Chondrocyte (in vitro differentiated cells): ENCODE measurements around the gene KCNJ5. TPM values are rescaled to one million over a fixed set of nuclear protein-coding genes. Genes with fewer than 3 reads are reported as not detected.

Source experiments
- DNase-seq: peaks from one replicate; pipeline ENCODE4 v3.0.0; 2021; ENCODE audit warnings: mixed read lengths, low spot score
- H3K27ac Mint-ChIP-seq: one replicate; pipeline ENCODE4 v1.8.0; 2021; ENCODE audit warnings: mild to moderate bottlenecking, moderate library complexity, mixed read lengths; ENCODE audit not compliant: unreplicated experiment
- H3K27me3 Mint-ChIP-seq: 2 replicates; pipeline ENCODE4 v1.8.0; 2021; ENCODE audit warnings: low read depth, mixed read lengths
- H3K36me3 Mint-ChIP-seq: 2 replicates; pipeline ENCODE4 v1.8.0; 2021; ENCODE audit warnings: low read depth, mixed read lengths
- H3K4me1 Mint-ChIP-seq: 2 replicates; pipeline ENCODE4 v1.8.0; 2021; ENCODE audit warnings: low read depth, mild to moderate bottlenecking, mixed read lengths
- H3K4me3 Mint-ChIP-seq: one replicate; pipeline ENCODE4 v1.8.0; 2021; ENCODE audit warnings: mild to moderate bottlenecking, moderate library complexity, mixed read lengths; ENCODE audit not compliant: unreplicated experiment
- H3K9me3 Mint-ChIP-seq: 2 replicates; pipeline ENCODE4 v1.8.0; 2021; ENCODE audit warnings: low read depth, mixed read lengths
- total RNA-seq: library from RNA; stranded (reverse); gene quantifications from 3 replicates; pipeline ENCODE4 v1.2.1, GENCODE V29; 2021
- TF ChIP-seq, protein P1 (sequence below): fragments of 200-600 bp; sonication (generic); IDR thresholded peaks from 2 replicates; pipeline ENCODE4 v1.5.0; 2021; ENCODE audit warnings: antibody characterized with exemption, mild to moderate bottlenecking, moderate library complexity

KCNJ5 gene
- total RNA-seq, 1 donor from 2014 or later, result 0.15 TPM

DNA sequence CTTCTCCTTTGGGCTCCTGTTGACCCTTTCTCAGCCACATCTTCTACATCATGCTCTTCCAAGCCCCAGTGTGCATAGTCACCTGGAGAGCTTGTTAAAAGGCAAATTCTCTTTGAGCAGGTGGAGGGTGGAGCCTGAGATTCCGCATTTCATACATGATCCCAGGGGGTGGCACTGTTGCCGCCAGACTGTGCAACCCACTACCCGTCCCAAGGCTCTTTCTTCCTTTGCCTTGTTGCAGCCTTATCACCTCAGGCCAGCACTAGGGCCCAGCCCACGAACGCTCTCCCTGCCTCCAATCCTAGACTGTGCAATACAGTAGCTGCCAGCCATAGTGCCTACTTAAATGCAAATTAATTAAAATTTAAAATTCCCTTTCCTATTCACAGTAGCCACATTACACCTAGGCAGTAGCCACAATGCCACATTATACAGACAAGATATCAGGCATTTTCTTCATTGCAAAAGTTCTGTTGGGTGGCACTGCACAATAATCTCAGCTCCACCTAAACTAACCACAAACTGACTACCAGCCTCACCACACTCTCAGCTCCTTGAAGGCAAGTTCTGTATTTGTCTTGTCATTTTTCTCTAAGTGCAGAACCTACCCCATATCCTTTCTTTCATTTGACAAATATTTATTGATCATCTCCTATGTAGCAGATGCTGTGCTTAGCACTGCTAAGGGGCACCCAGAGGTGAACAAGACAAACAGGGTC is 4.6 kb upstream of the KCNJ5 start:
- H3K27ac Mint-ChIP-seq, result no peak overlapping the region
- TF ChIP-seq, protein P1, sequence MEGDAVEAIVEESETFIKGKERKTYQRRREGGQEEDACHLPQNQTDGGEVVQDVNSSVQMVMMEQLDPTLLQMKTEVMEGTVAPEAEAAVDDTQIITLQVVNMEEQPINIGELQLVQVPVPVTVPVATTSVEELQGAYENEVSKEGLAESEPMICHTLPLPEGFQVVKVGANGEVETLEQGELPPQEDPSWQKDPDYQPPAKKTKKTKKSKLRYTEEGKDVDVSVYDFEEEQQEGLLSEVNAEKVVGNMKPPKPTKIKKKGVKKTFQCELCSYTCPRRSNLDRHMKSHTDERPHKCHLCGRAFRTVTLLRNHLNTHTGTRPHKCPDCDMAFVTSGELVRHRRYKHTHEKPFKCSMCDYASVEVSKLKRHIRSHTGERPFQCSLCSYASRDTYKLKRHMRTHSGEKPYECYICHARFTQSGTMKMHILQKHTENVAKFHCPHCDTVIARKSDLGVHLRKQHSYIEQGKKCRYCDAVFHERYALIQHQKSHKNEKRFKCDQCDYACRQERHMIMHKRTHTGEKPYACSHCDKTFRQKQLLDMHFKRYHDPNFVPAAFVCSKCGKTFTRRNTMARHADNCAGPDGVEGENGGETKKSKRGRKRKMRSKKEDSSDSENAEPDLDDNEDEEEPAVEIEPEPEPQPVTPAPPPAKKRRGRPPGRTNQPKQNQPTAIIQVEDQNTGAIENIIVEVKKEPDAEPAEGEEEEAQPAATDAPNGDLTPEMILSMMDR, result peak; percentile 65
- H3K4me3 Mint-ChIP-seq, result no peak overlapping the region
- no peaks in the 10 kb centered on the region for H3K4me1 Mint-ChIP-seq
- H3K36me3 Mint-ChIP-seq, result no peaks in the 10 kb centered on the region
- no peak for DNase-seq
- H3K27me3 Mint-ChIP-seq, result peaks cover 58% of the 10 kb centered on the region
- H3K9me3 Mint-ChIP-seq, result no peaks in the 10 kb centered on the region

DNA sequence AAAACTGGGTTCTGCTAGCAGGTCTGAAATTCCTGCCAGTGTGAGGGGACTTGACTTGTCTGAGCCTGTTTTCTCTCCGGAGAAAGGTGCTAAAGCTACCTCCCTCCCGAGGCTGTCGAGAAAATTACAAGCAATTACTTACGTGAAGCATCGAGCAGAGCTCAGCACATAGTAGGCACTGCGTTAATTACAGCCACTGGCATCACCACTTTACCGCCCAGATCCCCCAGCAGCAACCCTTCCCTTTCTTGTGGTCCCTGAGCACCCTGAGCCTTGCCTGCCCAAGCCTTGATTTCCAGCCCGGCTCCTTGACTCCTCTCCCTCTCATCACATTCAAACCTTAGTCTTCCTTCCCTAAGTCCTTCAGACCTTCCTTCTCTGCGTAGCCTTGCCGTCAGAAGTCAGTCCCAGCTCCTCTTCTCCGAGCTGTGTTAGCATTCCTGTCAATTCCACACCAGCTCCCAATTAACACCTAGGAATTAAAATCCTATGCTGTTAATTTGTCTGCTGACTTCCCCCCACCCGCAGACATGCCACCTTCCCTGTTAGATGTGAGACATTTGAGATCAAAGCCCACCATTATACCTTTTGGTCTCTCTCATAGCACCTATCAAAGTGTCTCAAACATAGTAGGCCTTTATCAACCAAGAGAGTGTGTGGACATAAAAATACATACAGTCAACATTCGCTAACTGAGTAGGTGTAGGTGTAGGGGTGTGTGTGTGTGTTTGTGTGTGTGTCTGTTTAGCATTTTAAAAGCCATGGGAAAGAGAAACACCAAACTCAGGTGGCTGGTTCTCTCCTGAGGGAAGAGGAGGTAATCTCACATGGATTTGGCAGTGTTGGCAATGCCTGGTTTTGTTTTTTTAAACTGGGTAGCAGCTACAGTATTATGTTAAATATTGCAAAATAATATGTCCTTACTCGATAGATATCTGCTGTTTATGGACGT is 2.8 kb upstream of the KCNJ5 start:
- H3K4me3 Mint-ChIP-seq, result no peak overlapping the region

DNA sequence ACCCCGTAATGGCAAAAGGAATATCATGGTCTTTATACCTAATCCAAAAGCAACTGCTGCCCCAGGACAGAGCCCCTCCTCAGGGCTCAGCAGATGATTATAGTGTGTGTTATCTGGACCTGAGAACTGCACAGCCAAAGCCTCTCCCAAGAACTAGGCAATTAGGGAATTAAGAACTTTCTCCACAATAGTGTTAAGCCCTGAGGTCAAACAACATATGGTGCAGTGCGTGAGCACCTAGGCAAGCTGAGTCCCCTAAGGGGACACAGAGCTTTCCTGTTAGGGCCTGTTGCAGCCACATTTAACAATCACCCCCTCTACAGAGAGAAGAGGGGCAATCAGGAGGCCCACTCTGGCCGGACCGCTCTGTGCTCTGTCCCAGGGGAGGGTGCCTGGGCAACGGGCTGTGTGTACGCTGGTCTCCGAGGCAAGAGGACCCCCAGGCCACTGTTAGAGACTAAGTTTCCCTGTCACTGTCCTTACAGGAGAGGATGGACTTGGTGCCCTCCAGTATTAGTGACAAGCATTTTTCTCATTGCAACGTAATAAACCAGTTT is 1.4 kb upstream of the KCNJ5 start:
- TF ChIP-seq, protein P1, result no peak
- H3K27ac Mint-ChIP-seq, result no peak overlapping the region
- H3K9me3 Mint-ChIP-seq, result no peaks in the 10 kb centered on the region
- DNase-seq, result no peak
- no peaks in the 10 kb centered on the region for H3K36me3 Mint-ChIP-seq
- H3K4me3 Mint-ChIP-seq, result no peak overlapping the region
- no peaks in the 10 kb centered on the region for H3K4me1 Mint-ChIP-seq
- peaks cover 36% of the 10 kb centered on the region for H3K27me3 Mint-ChIP-seq

More for the DNA sequence above, 2.8 kb upstream of the KCNJ5 start:
- DNase-seq, result no peak
- Mint-ChIP-seq H3K27ac (no peak overlapping the region), H3K27me3 (peaks cover 40% of the 10 kb centered on the region), H3K9me3 (no peaks in the 10 kb centered on the region), H3K4me1 (no peaks in the 10 kb centered on the region), H3K36me3 (no peaks in the 10 kb centered on the region)
- TF ChIP-seq, protein P1, result peak; percentile 24

DNA sequence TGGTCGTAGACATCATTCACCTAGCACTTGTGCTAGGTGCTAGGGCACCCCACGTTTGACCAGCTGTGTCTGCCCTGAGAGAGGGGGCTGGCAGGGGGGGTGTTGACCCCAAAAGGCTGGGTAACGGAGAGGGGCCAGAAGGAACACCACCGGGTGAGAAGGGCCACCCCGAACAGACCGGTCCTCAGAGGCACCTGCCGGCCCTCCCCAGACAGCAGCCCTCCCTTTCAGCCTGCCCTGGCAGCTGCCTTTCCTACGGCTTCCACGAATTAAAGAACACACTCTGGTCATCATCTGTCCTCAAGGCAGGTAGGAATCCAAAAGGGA is 977 bp upstream of the KCNJ5 start:
- DNase-seq, result no peak
- Mint-ChIP-seq H3K27me3 (peaks cover 34% of the 10 kb centered on the region), H3K36me3 (no peaks in the 10 kb centered on the region), H3K27ac (no peak overlapping the region), H3K4me3 (peak overlapping the region; percentile 73), H3K4me1 (no peaks in the 10 kb centered on the region), H3K9me3 (no peaks in the 10 kb centered on the region)
- TF ChIP-seq, protein P1, result no peak

DNA sequence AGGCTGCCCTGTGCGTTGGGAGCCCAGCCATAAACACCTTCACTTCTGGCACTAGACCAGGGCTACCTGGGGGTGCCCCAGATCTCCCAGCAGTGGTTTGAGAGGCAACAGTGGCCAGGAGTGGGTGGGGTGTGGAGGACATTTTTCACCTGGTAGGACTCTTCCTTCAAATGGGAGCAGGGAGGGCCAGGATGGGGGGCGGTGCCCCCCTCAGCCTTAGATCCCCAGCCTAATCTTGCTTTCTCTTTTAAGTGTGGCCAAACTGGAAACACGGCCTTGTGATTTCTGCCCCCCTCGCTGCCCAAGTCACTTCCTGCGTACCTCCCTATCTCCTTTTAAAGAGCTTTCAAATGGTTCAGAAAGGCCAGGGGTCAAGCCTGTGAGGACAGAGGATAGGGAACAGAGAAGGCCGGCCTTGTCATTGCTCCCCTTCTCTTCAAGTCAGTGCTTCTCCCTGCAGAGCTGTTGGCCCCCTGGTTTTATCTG is 800 bp downstream of the KCNJ5 start:
- no peaks in the 10 kb centered on the region for H3K4me1 Mint-ChIP-seq
- TF ChIP-seq, protein P1, result no peak
- H3K27ac Mint-ChIP-seq, result no peak overlapping the region
- H3K4me3 Mint-ChIP-seq, result no peak overlapping the region
- no peaks in the 10 kb centered on the region for H3K36me3 Mint-ChIP-seq
- no peaks in the 10 kb centered on the region for H3K9me3 Mint-ChIP-seq
- DNase-seq, result no peak
- H3K27me3 Mint-ChIP-seq, result peaks cover 22% of the 10 kb centered on the region
